HCT116 (cell line): ENCODE results near the gene FHIT. TPM values are rescaled to one million over a fixed set of nuclear protein-coding genes. Genes with fewer than 3 reads are reported as not detected.

Source experiments
- ATAC-seq: fragments of 200-7000 bp; cut with Tn5 transposase; 2 replicates; pipeline ENCODE4 v1.9.1; 2020; ENCODE audit warnings: mild to moderate bottlenecking, moderate library complexity
- BruUV-seq: library from RNA; stranded (reverse); fragments of 400-500 nt; replicated peaks from 2 replicates; lab custom pipeline; 2021; lab: Mats Ljungman, UMichigan
- CTCF ChIA-PET: fragments of 300-600 bp; sonication (Branson Sonifier 250); formaldehyde crosslinking; loops from one replicate; lab custom pipeline; 2021; ENCODE audit warnings: antibody characterized with exemption; lab: Charles Lee
- POLR2A ChIA-PET: fragments of 300-600, 350-600 bp; sonication (Branson Sonifier 250); formaldehyde crosslinking; loops from one replicate; lab custom pipeline; 2021; ENCODE audit warnings: antibody characterized with exemption; lab: Charles Lee
- RAD21 ChIA-PET, 2 experiments: fragments of 300-600 bp; sonication (Branson Sonifier 250); formaldehyde crosslinking; loops; one replicate each; lab custom pipeline; 2023; ENCODE audit warnings: low total read pairs in 2 of 2; ENCODE audit not compliant: uncharacterized antibody in 2 of 2, unreplicated experiment in 2 of 2, low non-redundant PET in 1 of 2; lab: Charles Lee
- DNase-seq: peaks from one replicate; pipeline ENCODE4 v3.0.0-alpha.2; 2010; ENCODE audit warnings: low read depth, low spot score
- H2AFZ ChIP-seq: fragments of 200-600 bp; shearing (Covaris generic), sonication (generic); 2 replicates; pipeline ENCODE4 v1.6.1; 2017; ENCODE audit warnings: low read depth, mixed run types, mixed read lengths, antibody characterized with exemption, low read length; ENCODE audit not compliant: poor library complexity, severe bottlenecking
- H3K27ac ChIP-seq: 2 replicates; pipeline ENCODE4 v1.5.1; 2012; ENCODE audit warnings: low read depth, low read length
- H3K27me3 ChIP-seq: fragments of 200-600 bp; sonication (generic); 2 replicates; pipeline ENCODE4 v1.6.1; 2016; ENCODE audit warnings: mixed run types, low read length, mixed read lengths; ENCODE audit not compliant: insufficient read depth
- H3K36me3 ChIP-seq, 2 experiments: fragments of 200-500 bp in 1 of 2; fragments of 200-600 bp in 1 of 2; sonication (Bioruptor generic) in 1 of 2; sonication (generic) in 1 of 2; 2 replicates each; pipeline versions ENCODE4 v1.5.1 to v1.6.1; 2014 to 2016; ENCODE audit warnings: low read length in 2 of 2, inconsistent platforms in 1 of 2, mixed read lengths in 1 of 2, mixed run types in 1 of 2; ENCODE audit not compliant: insufficient read depth in 2 of 2, control insufficient read depth in 1 of 2
- H3K4me1 ChIP-seq, 2 experiments: fragments of 200-600 bp in 1 of 2; sonication (generic) in 1 of 2; 2 replicates each; pipeline versions ENCODE4 v1.5.1 to v1.6.1; 2012 to 2017; ENCODE audit warnings: low read length in 2 of 2, inconsistent platforms in 1 of 2, mild to moderate bottlenecking in 1 of 2, mixed read lengths in 1 of 2, mixed run types in 1 of 2, moderate library complexity in 1 of 2; ENCODE audit not compliant: insufficient read depth in 2 of 2, control insufficient read depth in 1 of 2
- H3K4me2 ChIP-seq: fragments of 200-600 bp; sonication (generic); 2 replicates; pipeline ENCODE4 v1.6.1; 2017; ENCODE audit warnings: mixed run types, low read length, mixed read lengths
- H3K4me3 ChIP-seq, 2 experiments: fragments of 200-600 bp in 1 of 2; sonication (generic) in 1 of 2; replicated peaks in 1 of 2; 2 replicates each; pipeline ENCODE4 v1.5.1; 2011 to 2016; ENCODE audit warnings: low read length in 2 of 2, control low read depth in 1 of 2, low read depth in 1 of 2, mild to moderate bottlenecking in 1 of 2, mixed read lengths in 1 of 2, mixed run types in 1 of 2
- H3K79me2 ChIP-seq: fragments of 200-600 bp; sonication (generic); 2 replicates; pipeline ENCODE4 v1.6.1; 2017; ENCODE audit warnings: mild to moderate bottlenecking, mixed run types, low read length, moderate library complexity, mixed read lengths; ENCODE audit not compliant: insufficient read depth
- H3K9ac ChIP-seq: fragments of 200-600 bp; sonication (generic); 2 replicates; pipeline ENCODE4 v1.6.1; 2016; ENCODE audit warnings: low read length, mixed read lengths
- H3K9me2 ChIP-seq: fragments of 200-600 bp; sonication (generic), shearing (Covaris generic); 2 replicates; pipeline ENCODE4 v1.6.1; 2017; ENCODE audit warnings: mixed run types, mild to moderate bottlenecking, moderate library complexity; ENCODE audit not compliant: insufficient read depth
- H3K9me3 ChIP-seq, 2 experiments: fragments of 200-500 bp in 1 of 2; fragments of 200-600 bp in 1 of 2; sonication (Bioruptor generic) in 1 of 2; sonication (generic) in 1 of 2; 2 replicates each; pipeline ENCODE4 v1.6.1; 2014 to 2017; ENCODE audit warnings: low read length in 2 of 2, mixed read lengths in 2 of 2, inconsistent platforms in 1 of 2, low read depth in 1 of 2, mild to moderate bottlenecking in 1 of 2, mixed run types in 1 of 2, moderate library complexity in 1 of 2; ENCODE audit not compliant: control insufficient read depth in 1 of 2, insufficient read depth in 1 of 2
- H4K20me1 ChIP-seq: fragments of 200-600 bp; sonication (generic), shearing (Covaris generic); 2 replicates; pipeline ENCODE4 v1.6.1; 2017; ENCODE audit warnings: mixed run types, mild to moderate bottlenecking, moderate library complexity; ENCODE audit not compliant: insufficient read depth
- ATF3 ChIP-seq: IDR thresholded peaks from 2 replicates; pipeline ENCODE4 v1.6.1; 2012
- CEBPB ChIP-seq: IDR thresholded peaks from 2 replicates; pipeline ENCODE4 v1.6.1; 2012; ENCODE audit warnings: low read depth
- EGR1 ChIP-seq: IDR thresholded peaks from 2 replicates; pipeline ENCODE4 v1.6.1; 2012; ENCODE audit warnings: low read depth
- ELF1 ChIP-seq: IDR thresholded peaks from 2 replicates; pipeline ENCODE4 v1.6.1; 2012; ENCODE audit warnings: low read depth, borderline replicate concordance
- EZH2phosphoT487 ChIP-seq: fragments of 200-600 bp; IDR thresholded peaks from 2 replicates; pipeline ENCODE4 v1.6.1; 2018; ENCODE audit warnings: antibody characterized with exemption, borderline replicate concordance
- FOSL1 ChIP-seq: IDR thresholded peaks from 2 replicates; pipeline ENCODE4 v1.6.1; 2012; ENCODE audit warnings: low read depth
- JUND ChIP-seq: IDR thresholded peaks from 2 replicates; pipeline ENCODE4 v1.6.1; 2012
- MAX ChIP-seq: IDR thresholded peaks from 2 replicates; pipeline ENCODE4 v1.6.1; 2012
- POLR2A ChIP-seq: IDR thresholded peaks from 2 replicates; pipeline ENCODE4 v1.7.0; 2011; ENCODE audit warnings: borderline replicate concordance; ENCODE audit not compliant: insufficient read depth, insufficient read length; ENCODE audit errors: extremely low read depth
- POLR2AphosphoS5 ChIP-seq: IDR thresholded peaks from 2 replicates; pipeline ENCODE4 v1.6.1; 2011; ENCODE audit warnings: mild to moderate bottlenecking, low read depth, low read length, moderate library complexity
- RAD21 ChIP-seq: IDR thresholded peaks from 2 replicates; pipeline ENCODE4 v1.6.1; 2012; ENCODE audit warnings: low read depth, mild to moderate bottlenecking
- REST ChIP-seq: IDR thresholded peaks from 2 replicates; pipeline ENCODE4 v1.6.1; 2012; ENCODE audit warnings: low read depth
- SIN3A ChIP-seq: IDR thresholded peaks from 2 replicates; pipeline ENCODE4 v1.6.1; 2012; ENCODE audit warnings: low read depth
- SP1 ChIP-seq: IDR thresholded peaks from 2 replicates; pipeline ENCODE4 v1.6.1; 2012; ENCODE audit warnings: low read depth
- SRF ChIP-seq: IDR thresholded peaks from 2 replicates; pipeline ENCODE4 v1.6.1; 2012; ENCODE audit warnings: low read depth
- TCF7L2 ChIP-seq: IDR thresholded peaks from 2 replicates; pipeline ENCODE4 v1.7.0; 2011; ENCODE audit warnings: borderline replicate concordance, inconsistent platforms; ENCODE audit not compliant: insufficient read depth, insufficient read length; ENCODE audit errors: extremely low read depth
- YY1 ChIP-seq: IDR thresholded peaks from 2 replicates; pipeline ENCODE4 v1.6.1; 2011; ENCODE audit warnings: low read length, low read depth, moderate library complexity, mild to moderate bottlenecking; ENCODE audit not compliant: insufficient replicate concordance; ENCODE audit errors: extremely low read depth
- ZFX ChIP-seq: fragments of 450-650 bp; IDR thresholded peaks from 2 replicates; pipeline ENCODE4 v1.6.1; 2017
- intact Hi-C: fragments of 100-400 bp; cut with micrococcal nuclease; formaldehyde crosslinking; loops from 2 replicates; pipeline ENCODE4 v1.10.0; 2022
- total RNA-seq: library from RNA; stranded (reverse); gene quantifications from one replicate; pipeline ENCODE4 v1.2.1, GENCODE V29; 2021; ENCODE audit not compliant: unreplicated experiment
- TF ChIP-seq, protein P1 (sequence below), 3 experiments: fragments of 200-600 bp in 1 of 3; sonication (generic) in 1 of 3; IDR thresholded peaks in 2 of 3; conservative IDR thresholded peaks in 1 of 3; 2 replicates each; pipeline ENCODE4 v1.5.1; 2012 to 2017; ENCODE audit warnings: low read depth in 2 of 3, low read length in 2 of 3, antibody characterized with exemption in 1 of 3, borderline replicate concordance in 1 of 3, control low read depth in 1 of 3, mild to moderate bottlenecking in 1 of 3, mixed read lengths in 1 of 3, mixed run types in 1 of 3, moderate library complexity in 1 of 3; ENCODE audit not compliant: insufficient read depth in 1 of 3
- TF ChIP-seq, protein P2 (sequence below): IDR thresholded peaks from 2 replicates; pipeline ENCODE4 v1.6.1; 2011; ENCODE audit warnings: mild to moderate bottlenecking, low read length, moderate library complexity; ENCODE audit not compliant: insufficient replicate concordance; ENCODE audit errors: extremely low read depth

Gene FHIT
- total RNA-seq, 1 experiment from 2014 or later: 20.1 TPM

- no peak for DNase-seq
- intact Hi-C loops: no loop called here
- Histone ChIP-seq H3K9ac (no peak overlapping the region), H3K27me3 (peaks cover 22% of the 10 kb centered on the region), H3K79me2 (no peaks in the 10 kb centered on the region), H3K9me2 (no peaks in the 10 kb centered on the region), H3K9me3 (no peaks in the 10 kb centered on the region), H3K36me3 (no peaks in the 10 kb centered on the region), H3K4me2 (no peak overlapping the region), H2AFZ (no peak overlapping the region), H3K4me1 (no peaks in the 10 kb centered on the region), H3K27ac (no peak overlapping the region), H3K4me3 (no peak overlapping the region), H4K20me1 (no peaks in the 10 kb centered on the region)
- no TSS peak for BruUV-seq
- ChIA-PET POLR2A (no interaction called here), RAD21 (no interaction called here), CTCF (no interaction called here)
- TF ChIP-seq, protein P1, sequence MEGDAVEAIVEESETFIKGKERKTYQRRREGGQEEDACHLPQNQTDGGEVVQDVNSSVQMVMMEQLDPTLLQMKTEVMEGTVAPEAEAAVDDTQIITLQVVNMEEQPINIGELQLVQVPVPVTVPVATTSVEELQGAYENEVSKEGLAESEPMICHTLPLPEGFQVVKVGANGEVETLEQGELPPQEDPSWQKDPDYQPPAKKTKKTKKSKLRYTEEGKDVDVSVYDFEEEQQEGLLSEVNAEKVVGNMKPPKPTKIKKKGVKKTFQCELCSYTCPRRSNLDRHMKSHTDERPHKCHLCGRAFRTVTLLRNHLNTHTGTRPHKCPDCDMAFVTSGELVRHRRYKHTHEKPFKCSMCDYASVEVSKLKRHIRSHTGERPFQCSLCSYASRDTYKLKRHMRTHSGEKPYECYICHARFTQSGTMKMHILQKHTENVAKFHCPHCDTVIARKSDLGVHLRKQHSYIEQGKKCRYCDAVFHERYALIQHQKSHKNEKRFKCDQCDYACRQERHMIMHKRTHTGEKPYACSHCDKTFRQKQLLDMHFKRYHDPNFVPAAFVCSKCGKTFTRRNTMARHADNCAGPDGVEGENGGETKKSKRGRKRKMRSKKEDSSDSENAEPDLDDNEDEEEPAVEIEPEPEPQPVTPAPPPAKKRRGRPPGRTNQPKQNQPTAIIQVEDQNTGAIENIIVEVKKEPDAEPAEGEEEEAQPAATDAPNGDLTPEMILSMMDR (IDR thresholded peaks at IDR 0.05 in 2 of 3, conservative IDR thresholded peaks at IDR 0.05 in 1 of 3; ENCODE audit: borderline replicate concordance in 1 of 3, insufficient read depth in 1 of 3, low read depth in 2 of 3, low read length in 2 of 3): no peak
- TF ChIP-seq REST: no peak
- no peak for TF ChIP-seq EZH2phosphoT487
- TF ChIP-seq, protein P2, sequence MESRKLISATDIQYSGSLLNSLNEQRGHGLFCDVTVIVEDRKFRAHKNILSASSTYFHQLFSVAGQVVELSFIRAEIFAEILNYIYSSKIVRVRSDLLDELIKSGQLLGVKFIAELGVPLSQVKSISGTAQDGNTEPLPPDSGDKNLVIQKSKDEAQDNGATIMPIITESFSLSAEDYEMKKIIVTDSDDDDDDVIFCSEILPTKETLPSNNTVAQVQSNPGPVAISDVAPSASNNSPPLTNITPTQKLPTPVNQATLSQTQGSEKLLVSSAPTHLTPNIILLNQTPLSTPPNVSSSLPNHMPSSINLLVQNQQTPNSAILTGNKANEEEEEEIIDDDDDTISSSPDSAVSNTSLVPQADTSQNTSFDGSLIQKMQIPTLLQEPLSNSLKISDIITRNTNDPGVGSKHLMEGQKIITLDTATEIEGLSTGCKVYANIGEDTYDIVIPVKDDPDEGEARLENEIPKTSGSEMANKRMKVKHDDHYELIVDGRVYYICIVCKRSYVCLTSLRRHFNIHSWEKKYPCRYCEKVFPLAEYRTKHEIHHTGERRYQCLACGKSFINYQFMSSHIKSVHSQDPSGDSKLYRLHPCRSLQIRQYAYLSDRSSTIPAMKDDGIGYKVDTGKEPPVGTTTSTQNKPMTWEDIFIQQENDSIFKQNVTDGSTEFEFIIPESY: no peak
- no peak for TF ChIP-seq FOSL1
- TF ChIP-seq EGR1: no peak
- no peak for TF ChIP-seq TCF7L2
- TF ChIP-seq SP1: no peak
- no peak for TF ChIP-seq SIN3A
- TF ChIP-seq MAX: no peak
- TF ChIP-seq ELF1: no peak
- no peak for TF ChIP-seq RAD21
- TF ChIP-seq ZFX: no peak
- no peak for TF ChIP-seq YY1
- no peak for TF ChIP-seq POLR2AphosphoS5
- no peak for TF ChIP-seq POLR2A
- TF ChIP-seq ATF3: no peak
- no peak for TF ChIP-seq JUND
- no peak for TF ChIP-seq SRF
- no peak for TF ChIP-seq CEBPB
- no peak for ATAC-seq
Measured at GRCh38 chr3:59922192-59922591, 1329.1 kb downstream of the FHIT start.
